SK-N-SH (cell line): ENCODE data around the gene HSPBP1.

Source experiments
- CHD2 ChIP-seq: fragments of 150-350 bp; IDR thresholded peaks from 2 replicates; pipeline ENCODE4 v1.6.1; 2018; ENCODE audit warnings: low read length; ENCODE audit not compliant: partially characterized antibody
- EZH2phosphoT487 ChIP-seq: fragments of 200-600 bp; sonication (generic); IDR thresholded peaks from 2 replicates; pipeline ENCODE4 v1.6.1; 2017; ENCODE audit warnings: low read depth, mixed run types, mild to moderate bottlenecking, antibody characterized with exemption, moderate library complexity, borderline replicate concordance
- FOXM1 ChIP-seq: IDR thresholded peaks from 2 replicates; pipeline ENCODE4 v1.4.0; 2012; ENCODE audit warnings: low read depth, mild to moderate bottlenecking
- POLR2AphosphoS5 ChIP-seq: IDR thresholded peaks from 2 replicates; pipeline ENCODE4 v1.6.1; 2012; ENCODE audit warnings: low read depth, low read length
- RAD21 ChIP-seq: IDR thresholded peaks from 2 replicates; pipeline ENCODE4 v1.6.1; 2012; ENCODE audit warnings: mild to moderate bottlenecking, low read length
- RCOR1 ChIP-seq: fragments of 150-350 bp; IDR thresholded peaks from 2 replicates; pipeline ENCODE4 v1.6.1; 2017; ENCODE audit warnings: antibody characterized with exemption, low read length
- SIN3A ChIP-seq: IDR thresholded peaks from 2 replicates; pipeline ENCODE4 v1.6.1; 2012; ENCODE audit warnings: low read depth, mild to moderate bottlenecking, low read length, moderate library complexity, borderline replicate concordance
- SMC3 ChIP-seq: IDR thresholded peaks from 2 replicates; pipeline ENCODE4 v1.6.1; 2012; ENCODE audit warnings: low read depth, low read length, improper control_type of control experiment
- TCF12 ChIP-seq: IDR thresholded peaks from 2 replicates; pipeline ENCODE4 v1.4.0; 2012
- TF ChIP-seq, protein P1 (sequence below): IDR thresholded peaks from 2 replicates; pipeline ENCODE4 v1.4.0; 2012; ENCODE audit warnings: low read depth
- TF ChIP-seq, protein P2 (sequence below): fragments of 200-600 bp; sonication (generic); IDR thresholded peaks from 2 replicates; pipeline ENCODE4 v1.6.1; 2017; ENCODE audit warnings: antibody characterized with exemption, mild to moderate bottlenecking, moderate library complexity

DNA sequence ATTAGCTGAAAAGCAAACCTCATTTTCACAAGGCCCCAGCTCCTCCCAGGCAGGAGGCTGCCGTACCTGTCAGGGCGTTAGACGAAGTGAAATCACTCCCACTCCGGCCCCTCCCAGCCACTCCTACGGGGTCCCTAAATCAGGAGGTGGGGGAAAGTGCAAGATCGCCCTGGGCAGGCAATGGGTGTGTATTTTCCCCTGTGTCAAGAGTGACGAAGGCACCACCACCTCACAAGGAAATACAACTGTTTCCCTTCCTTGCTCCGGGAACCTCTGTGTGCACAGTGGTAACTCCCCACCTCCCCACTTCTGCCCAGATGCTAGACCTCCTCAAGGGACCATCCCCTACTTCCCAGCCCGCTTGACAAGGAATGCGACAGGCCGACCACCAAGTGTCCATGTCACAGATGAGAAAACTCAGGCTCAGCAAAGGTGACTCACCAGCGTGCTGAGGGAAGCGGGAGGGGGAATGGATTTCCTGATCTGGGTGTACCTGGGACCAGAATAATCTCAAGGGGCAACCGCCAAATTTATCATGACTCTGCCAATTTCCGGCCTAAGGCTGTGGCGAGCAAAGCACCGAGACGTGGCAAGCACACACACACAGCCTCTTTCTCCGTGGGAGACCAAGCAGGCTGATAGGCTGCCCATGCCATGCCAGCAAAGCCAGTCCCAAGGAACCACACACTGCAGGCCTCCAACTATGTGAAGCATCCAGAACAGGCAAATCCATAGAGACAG is 28.4 kb downstream of the HSPBP1 start:
- TF ChIP-seq, protein P1, sequence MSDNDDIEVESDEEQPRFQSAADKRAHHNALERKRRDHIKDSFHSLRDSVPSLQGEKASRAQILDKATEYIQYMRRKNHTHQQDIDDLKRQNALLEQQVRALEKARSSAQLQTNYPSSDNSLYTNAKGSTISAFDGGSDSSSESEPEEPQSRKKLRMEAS, result no peak
- TF ChIP-seq, protein P2, sequence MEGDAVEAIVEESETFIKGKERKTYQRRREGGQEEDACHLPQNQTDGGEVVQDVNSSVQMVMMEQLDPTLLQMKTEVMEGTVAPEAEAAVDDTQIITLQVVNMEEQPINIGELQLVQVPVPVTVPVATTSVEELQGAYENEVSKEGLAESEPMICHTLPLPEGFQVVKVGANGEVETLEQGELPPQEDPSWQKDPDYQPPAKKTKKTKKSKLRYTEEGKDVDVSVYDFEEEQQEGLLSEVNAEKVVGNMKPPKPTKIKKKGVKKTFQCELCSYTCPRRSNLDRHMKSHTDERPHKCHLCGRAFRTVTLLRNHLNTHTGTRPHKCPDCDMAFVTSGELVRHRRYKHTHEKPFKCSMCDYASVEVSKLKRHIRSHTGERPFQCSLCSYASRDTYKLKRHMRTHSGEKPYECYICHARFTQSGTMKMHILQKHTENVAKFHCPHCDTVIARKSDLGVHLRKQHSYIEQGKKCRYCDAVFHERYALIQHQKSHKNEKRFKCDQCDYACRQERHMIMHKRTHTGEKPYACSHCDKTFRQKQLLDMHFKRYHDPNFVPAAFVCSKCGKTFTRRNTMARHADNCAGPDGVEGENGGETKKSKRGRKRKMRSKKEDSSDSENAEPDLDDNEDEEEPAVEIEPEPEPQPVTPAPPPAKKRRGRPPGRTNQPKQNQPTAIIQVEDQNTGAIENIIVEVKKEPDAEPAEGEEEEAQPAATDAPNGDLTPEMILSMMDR, result no peak
- TF ChIP-seq POLR2AphosphoS5 (no peak), EZH2phosphoT487 (no peak), RAD21 (no peak), RCOR1 (no peak), SMC3 (no peak), FOXM1 (no peak), CHD2 (no peak), TCF12 (peak; percentile 26; the same call in 1 of the 2 replicates), SIN3A (no peak)
